ENCODE data around the gene ARL2BP. TPM values are rescaled to one million over a fixed set of nuclear protein-coding genes. Genes with fewer than 3 reads are reported as not detected.
A peak's percentile ranks its signal among the peaks of the same experiment; 100 is the strongest.

ARL2BP gene
- total and polyA plus RNA-seq, 9 of the 15 experiments (the other 6 are each of a cell fraction or from before 2014, with no cell fraction given) = 16.7 to 41.8 (median 27.2) TPM

DNA sequence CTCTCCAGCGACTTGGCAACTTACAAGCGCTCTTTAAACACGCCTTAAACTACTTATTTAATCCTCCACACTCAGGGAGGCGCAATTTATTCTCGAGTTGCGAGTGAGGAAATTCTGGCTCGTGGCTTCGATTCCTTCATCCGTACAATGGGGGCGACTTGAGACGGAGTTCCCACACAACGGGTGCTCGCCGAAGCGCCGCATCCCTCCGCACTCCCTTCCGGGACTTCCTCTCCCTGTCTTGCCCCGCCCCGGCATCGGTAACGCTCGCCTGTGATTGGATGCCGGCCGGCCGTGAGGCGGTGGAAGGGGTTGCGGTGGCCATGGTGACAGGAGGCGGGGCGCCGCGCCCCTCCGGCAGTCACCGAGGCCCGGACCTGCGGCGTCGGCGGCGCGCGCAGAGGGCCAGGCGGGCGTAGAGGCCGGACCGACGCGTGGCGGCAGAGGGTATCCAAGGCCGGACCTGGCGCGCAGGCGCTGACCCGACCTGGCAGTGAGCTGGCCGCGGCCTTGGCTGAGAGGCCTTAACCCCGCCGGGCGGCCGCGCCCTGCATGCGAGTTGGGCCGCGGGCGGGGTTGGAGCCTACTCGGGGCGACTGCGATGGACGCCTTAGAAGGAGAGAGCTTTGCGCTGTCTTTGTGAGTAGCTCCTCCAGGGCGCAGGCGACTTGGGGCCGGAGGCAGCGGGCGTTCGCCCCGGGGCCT, at the start of gene ARL2BP (continued):
- TF ChIP-seq TAF15 (IDR thresholded peaks at IDR 0.05; ENCODE audit: low read depth, low read length) = no peak
- TF ChIP-seq CBFA2T2 (conservative IDR thresholded peaks at IDR 0.05) = no peak
- TF ChIP-seq, protein P1, sequence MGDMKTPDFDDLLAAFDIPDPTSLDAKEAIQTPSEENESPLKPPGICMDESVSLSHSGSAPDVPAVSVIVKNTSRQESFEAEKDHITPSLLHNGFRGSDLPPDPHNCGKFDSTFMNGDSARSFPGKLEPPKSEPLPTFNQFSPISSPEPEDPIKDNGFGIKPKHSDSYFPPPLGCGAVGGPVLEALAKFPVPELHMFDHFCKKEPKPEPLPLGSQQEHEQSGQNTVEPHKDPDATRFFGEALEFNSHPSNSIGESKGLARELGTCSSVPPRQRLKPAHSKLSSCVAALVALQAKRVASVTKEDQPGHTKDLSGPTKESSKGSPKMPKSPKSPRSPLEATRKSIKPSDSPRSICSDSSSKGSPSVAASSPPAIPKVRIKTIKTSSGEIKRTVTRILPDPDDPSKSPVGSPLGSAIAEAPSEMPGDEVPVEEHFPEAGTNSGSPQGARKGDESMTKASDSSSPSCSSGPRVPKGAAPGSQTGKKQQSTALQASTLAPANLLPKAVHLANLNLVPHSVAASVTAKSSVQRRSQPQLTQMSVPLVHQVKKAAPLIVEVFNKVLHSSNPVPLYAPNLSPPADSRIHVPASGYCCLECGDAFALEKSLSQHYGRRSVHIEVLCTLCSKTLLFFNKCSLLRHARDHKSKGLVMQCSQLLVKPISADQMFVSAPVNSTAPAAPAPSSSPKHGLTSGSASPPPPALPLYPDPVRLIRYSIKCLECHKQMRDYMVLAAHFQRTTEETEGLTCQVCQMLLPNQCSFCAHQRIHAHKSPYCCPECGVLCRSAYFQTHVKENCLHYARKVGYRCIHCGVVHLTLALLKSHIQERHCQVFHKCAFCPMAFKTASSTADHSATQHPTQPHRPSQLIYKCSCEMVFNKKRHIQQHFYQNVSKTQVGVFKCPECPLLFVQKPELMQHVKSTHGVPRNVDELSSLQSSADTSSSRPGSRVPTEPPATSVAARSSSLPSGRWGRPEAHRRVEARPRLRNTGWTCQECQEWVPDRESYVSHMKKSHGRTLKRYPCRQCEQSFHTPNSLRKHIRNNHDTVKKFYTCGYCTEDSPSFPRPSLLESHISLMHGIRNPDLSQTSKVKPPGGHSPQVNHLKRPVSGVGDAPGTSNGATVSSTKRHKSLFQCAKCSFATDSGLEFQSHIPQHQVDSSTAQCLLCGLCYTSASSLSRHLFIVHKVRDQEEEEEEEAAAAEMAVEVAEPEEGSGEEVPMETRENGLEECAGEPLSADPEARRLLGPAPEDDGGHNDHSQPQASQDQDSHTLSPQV (IDR thresholded peaks at IDR 0.05) = no peak; the same call in 1 of the 2 replicates
- TF ChIP-seq BACH1 (tag; IDR thresholded peaks at IDR 0.05) = no peak
- TF ChIP-seq, protein P2, sequence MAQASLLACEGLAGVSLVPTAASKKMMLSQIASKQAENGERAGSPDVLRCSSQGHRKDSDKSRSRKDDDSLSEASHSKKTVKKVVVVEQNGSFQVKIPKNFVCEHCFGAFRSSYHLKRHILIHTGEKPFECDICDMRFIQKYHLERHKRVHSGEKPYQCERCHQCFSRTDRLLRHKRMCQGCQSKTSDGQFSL (CRISPR knock-in tag; IDR thresholded peaks at IDR 0.05) = no peak
- TF ChIP-seq, protein P2 (tag; IDR thresholded peaks at IDR 0.05) = no peak
- TF ChIP-seq ZNF23 (CRISPR knock-in tag; IDR thresholded peaks at IDR 0.05) = no peak
- peak; percentile 27 to 59; a peak in 1 of 4 replicates for TF ChIP-seq TEAD1 (CRISPR knock-in tag; IDR thresholded peaks at IDR 0.05)
- TF ChIP-seq CBFB (CRISPR knock-in tag; IDR thresholded peaks at IDR 0.05) = no peak
- no peak for TF ChIP-seq HNRNPH1 (optimal IDR thresholded peaks at IDR 0.05; ENCODE audit: low read depth, low read length)
- TF ChIP-seq NEUROD1 (IDR thresholded peaks at IDR 0.05; ENCODE audit: borderline replicate concordance, low read depth, low read length, partially characterized antibody) = no peak
- TF ChIP-seq TEAD2 (tag; IDR thresholded peaks at IDR 0.05) = no peak
- TF ChIP-seq, protein P3, sequence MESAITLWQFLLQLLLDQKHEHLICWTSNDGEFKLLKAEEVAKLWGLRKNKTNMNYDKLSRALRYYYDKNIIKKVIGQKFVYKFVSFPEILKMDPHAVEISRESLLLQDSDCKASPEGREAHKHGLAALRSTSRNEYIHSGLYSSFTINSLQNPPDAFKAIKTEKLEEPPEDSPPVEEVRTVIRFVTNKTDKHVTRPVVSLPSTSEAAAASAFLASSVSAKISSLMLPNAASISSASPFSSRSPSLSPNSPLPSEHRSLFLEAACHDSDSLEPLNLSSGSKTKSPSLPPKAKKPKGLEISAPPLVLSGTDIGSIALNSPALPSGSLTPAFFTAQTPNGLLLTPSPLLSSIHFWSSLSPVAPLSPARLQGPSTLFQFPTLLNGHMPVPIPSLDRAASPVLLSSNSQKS (CRISPR knock-in tag; IDR thresholded peaks at IDR 0.05) = no peak
- TF ChIP-seq ZNF75A (CRISPR knock-in tag; IDR thresholded peaks at IDR 0.05) = no peak
- TF ChIP-seq, protein P4, sequence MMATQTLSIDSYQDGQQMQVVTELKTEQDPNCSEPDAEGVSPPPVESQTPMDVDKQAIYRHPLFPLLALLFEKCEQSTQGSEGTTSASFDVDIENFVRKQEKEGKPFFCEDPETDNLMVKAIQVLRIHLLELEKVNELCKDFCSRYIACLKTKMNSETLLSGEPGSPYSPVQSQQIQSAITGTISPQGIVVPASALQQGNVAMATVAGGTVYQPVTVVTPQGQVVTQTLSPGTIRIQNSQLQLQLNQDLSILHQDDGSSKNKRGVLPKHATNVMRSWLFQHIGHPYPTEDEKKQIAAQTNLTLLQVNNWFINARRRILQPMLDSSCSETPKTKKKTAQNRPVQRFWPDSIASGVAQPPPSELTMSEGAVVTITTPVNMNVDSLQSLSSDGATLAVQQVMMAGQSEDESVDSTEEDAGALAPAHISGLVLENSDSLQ (IDR thresholded peaks at IDR 0.05) = no peak; the same call in 1 of the 2 replicates
- peak; percentile 35; the same call in 1 of the 2 replicates for TF ChIP-seq C11orf30 (IDR thresholded peaks at IDR 0.05; ENCODE audit: low read depth)
- peak; percentile 88 for TF ChIP-seq GABPA (tag; conservative IDR thresholded peaks at IDR 0.05; ENCODE audit: low read depth)

Data from K562 (cell line).